PC-9 (cell line): ENCODE measurements around the gene KCNIP2.

ENCODE experiments used
- CTCF ChIP-seq: fragments of 200-600 bp; sonication (generic); conservative IDR thresholded peaks from 2 replicates; pipeline ENCODE4 v1.6.1; 2017; ENCODE audit warnings: mixed run types, antibody characterized with exemption, mild to moderate bottlenecking, moderate library complexity
- EZH2 ChIP-seq: fragments of 200-600 bp; sonication (generic); IDR thresholded peaks from 2 replicates; pipeline ENCODE4 v1.8.0; 2017; ENCODE audit warnings: antibody characterized with exemption, low read depth

- no peak for TF ChIP-seq CTCF
- TF ChIP-seq EZH2: no peak
These were observed 2.3 kb upstream of the KCNIP2 start for GRCh38 chr10:101845893-101846292.
